ENCODE measurements around the gene LRP10. TPM values are rescaled to one million over a fixed set of nuclear protein-coding genes. Genes with fewer than 3 reads are reported as not detected.

The LRP10 gene
- total RNA-seq, 1 donor from 2014 or later = 43.1 TPM

DNA sequence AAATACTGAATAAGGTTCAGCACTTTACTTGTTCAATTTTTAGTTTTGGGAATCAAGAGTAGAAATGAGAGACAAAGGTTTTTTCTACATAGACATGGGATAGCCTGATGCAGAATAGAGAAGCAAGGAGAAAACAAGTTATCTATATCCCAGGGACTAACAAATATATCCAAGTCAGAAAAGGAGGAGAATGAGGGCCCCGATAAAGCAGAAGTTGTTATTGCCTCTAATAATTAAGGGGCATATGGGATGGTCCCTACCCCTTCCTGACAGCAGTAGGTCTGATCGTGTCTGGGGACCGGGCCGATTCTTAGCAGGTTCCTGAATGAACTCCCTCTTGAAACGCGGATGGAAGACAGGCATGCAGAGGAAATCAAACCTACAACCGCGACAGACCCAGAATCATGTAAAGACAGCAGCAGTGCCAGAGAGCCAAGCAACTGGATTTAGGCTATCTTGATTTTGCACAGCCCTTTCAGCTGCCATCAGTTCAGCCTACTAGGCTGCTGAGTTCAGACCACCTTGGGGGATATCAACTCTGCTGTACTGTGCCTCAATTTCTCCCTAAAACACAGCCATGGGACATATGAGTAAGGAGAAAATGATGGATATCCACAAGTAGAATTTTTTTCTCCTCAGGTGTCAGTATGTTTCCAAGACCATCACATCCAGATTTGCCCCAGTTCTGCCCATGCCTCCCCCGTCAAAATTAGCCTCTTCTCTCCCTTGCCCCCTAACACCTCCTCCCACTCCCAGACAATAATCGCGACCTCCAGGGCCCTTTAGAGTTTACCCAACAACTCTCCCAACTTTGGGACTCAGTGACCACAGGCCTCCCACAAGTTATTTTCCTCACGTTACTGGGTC, 56.9 kb downstream of the LRP10 start:
- no peak for TF ChIP-seq CTCF (IDR thresholded peaks at IDR 0.05; ENCODE audit: unreplicated experiment)
- no peak overlapping the region for H3K4me3 Mint-ChIP-seq (ENCODE audit: low read depth)
- H3K27me3 Mint-ChIP-seq = no peaks in the 10 kb centered on the region
- peaks cover 22% of the 10 kb centered on the region for H3K4me1 Mint-ChIP-seq (ENCODE audit: low read depth)
- peaks cover 9% of the 10 kb centered on the region for H3K36me3 Mint-ChIP-seq (ENCODE audit: insufficient read depth)
- no peak overlapping the region for H3K27ac Mint-ChIP-seq
- H3K9me3 Mint-ChIP-seq (ENCODE audit: low read depth) = no peaks in the 10 kb centered on the region
- no peak for DNase-seq (ENCODE audit: low spot score, unreplicated experiment)

DNA sequence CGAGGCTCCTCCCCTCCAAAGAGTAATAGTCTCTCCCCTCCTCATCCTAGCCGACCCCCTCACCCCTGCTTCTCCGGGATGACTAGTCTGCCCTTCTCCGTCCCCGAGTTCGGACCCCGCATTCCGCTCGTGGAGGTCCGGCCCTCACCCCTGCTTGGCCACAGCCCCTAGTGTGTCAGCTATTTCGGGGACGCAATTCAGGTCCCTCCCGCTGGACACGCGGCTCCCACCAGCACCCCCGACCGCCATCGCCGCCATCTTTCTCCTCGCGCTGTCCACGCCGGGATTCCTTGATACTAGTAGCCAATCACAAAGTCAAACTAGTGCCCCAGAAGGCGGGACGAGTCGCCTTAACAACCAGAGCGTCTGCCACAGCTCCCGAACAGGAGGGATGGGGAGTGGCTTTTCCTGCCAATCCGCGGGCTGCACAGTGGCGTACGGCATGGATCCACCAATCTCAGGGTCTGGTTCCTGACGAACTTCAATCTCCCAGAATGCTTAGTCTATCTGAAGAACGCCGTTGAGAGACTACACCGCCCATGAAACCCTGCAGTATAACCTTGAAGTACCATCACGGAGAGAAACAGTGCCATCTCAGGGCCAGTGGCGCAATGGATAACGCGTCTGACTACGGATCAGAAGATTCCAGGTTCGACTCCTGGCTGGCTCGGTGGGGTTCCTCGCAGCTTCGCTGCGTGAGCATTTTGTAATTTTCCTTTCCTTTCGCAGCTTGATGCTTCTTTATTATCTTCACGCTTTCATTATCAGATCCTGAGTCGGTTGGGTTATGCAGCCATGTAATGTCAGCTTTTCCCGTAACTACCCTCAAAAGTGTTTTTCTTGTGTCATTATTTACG, 57.8 kb downstream of the LRP10 start, which contains the start of gene PRMT5:
PRMT5 (minus strand) TSS at position 273 of the 857 bp plus-strand sequence; CDS start at position 258, 15 bp downstream.
- Mint-ChIP-seq H3K4me3 (ENCODE audit: low read depth) (no peak within 1 kb of the TSS), H3K27ac (no peak within 1 kb of the TSS), H3K36me3 (ENCODE audit: insufficient read depth) (peaks cover 8% of the 10 kb centered on the region), H3K4me1 (ENCODE audit: low read depth) (peaks cover 27% of the 10 kb centered on the region), H3K27me3 (no peaks in the 10 kb centered on the region), H3K9me3 (ENCODE audit: low read depth) (no peaks in the 10 kb centered on the region)
- no peak for TF ChIP-seq CTCF (IDR thresholded peaks at IDR 0.05; ENCODE audit: unreplicated experiment)
- DNase-seq (ENCODE audit: low spot score, unreplicated experiment) = peak; percentile 96

DNA sequence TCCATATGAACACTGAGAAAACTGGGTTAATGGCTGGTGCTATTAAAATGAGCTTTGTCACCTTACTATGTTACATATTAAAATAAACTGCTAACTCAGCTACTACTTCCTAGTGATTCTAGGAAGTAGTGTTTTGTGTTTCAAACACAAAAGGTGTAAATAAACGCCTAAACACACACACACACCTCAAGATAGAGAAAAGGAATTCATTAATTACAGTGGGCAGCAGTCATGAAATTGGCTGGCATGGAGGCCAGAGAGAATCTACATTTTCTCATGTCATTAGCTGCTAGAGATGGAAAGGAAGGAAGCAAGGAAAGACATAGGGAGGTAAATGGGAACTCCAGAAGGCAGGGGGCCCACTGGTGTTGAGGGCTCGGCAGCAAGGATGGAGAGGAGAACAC, 58.4 kb downstream of the LRP10 start:
- H3K27ac Mint-ChIP-seq = no peak overlapping the region
- DNase-seq (ENCODE audit: low spot score, unreplicated experiment) = no peak
- peaks cover 27% of the 10 kb centered on the region for H3K4me1 Mint-ChIP-seq (ENCODE audit: low read depth)
- no peaks in the 10 kb centered on the region for H3K9me3 Mint-ChIP-seq (ENCODE audit: low read depth)
- H3K27me3 Mint-ChIP-seq = no peaks in the 10 kb centered on the region
- H3K36me3 Mint-ChIP-seq (ENCODE audit: insufficient read depth) = peaks cover 4% of the 10 kb centered on the region
- H3K4me3 Mint-ChIP-seq (ENCODE audit: low read depth) = no peak overlapping the region
- TF ChIP-seq CTCF (IDR thresholded peaks at IDR 0.05; ENCODE audit: unreplicated experiment) = no peak

Other genes with a start within 250 kb of the LRP10 start
- not detected in 2 replicates for gene OR6J1, start 227.4 kb upstream of the LRP10 start, total RNA-seq
- 114 and 122 TPM in 2 replicates for gene OXA1L, start 105.1 kb upstream of the LRP10 start, total RNA-seq
- gene SLC7A7, start 56.3 kb upstream of the LRP10 start, total RNA-seq = 6.7 and 7.7 TPM in 2 replicates
- gene MRPL52, start 41.9 kb upstream of the LRP10 start, total RNA-seq = 113 and 121 TPM in 2 replicates
- 198 and 209 TPM in 2 replicates for gene MMP14, start 35.2 kb upstream of the LRP10 start, total RNA-seq
- gene REM2, start 11.5 kb downstream of the LRP10 start, total RNA-seq = 10.0 and 11.3 TPM in 2 replicates
- 110 and 118 TPM in 2 replicates for gene RBM23, start 47.4 kb downstream of the LRP10 start, total RNA-seq
- 104 and 111 TPM in 2 replicates for gene PRMT5, start 57.6 kb downstream of the LRP10 start, total RNA-seq
- 36.6 and 39.1 TPM in 2 replicates for gene HAUS4, start 85.3 kb downstream of the LRP10 start, total RNA-seq
- gene AJUBA, start 110.8 kb downstream of the LRP10 start, total RNA-seq = 97.1 and 104 TPM in 2 replicates
- 14.4 and 15.4 TPM in 2 replicates for gene C14orf93, start 138.4 kb downstream of the LRP10 start, total RNA-seq
- gene PSMB5, start 163.2 kb downstream of the LRP10 start, total RNA-seq = 156 and 165 TPM in 2 replicates
- not detected in 2 replicates for gene PSMB11, start 170.5 kb downstream of the LRP10 start, total RNA-seq
- 23.7 and 25.1 TPM in 2 replicates for gene CDH24, start 185.8 kb downstream of the LRP10 start, total RNA-seq
- gene ACIN1, start 223.4 kb downstream of the LRP10 start, total RNA-seq = 439 and 458 TPM in 2 replicates
- 42.2 and 45.8 TPM in 2 replicates for gene C14orf119, start 223.8 kb downstream of the LRP10 start, total RNA-seq
- gene CIROP, start 233.2 kb downstream of the LRP10 start, total RNA-seq = not detected in 2 replicates
- not detected in 2 replicates for gene CEBPE, start 247.5 kb downstream of the LRP10 start, total RNA-seq